ENCODE results near the gene RNF183.

DNA sequence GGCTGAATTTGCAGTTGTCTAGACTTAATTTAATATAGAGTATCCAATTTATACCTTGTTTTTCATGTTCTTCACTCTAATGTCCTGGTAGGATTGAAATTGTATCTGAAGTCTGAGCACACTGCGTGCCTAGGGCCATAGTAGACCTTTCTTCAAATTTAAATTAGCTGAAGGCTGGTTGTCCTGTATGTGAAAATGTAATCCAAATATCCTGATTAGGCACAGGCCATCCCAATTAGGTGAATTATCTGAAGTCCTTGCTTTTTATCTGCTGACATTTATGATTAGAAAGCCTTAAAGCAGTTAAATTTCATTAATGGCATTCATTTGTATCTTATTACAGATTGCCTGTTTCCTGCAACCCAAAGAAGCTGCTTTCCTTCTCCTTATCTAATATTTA lies 48.2 kb downstream of the RNF183 start:
- TF ChIP-seq, protein P1, sequence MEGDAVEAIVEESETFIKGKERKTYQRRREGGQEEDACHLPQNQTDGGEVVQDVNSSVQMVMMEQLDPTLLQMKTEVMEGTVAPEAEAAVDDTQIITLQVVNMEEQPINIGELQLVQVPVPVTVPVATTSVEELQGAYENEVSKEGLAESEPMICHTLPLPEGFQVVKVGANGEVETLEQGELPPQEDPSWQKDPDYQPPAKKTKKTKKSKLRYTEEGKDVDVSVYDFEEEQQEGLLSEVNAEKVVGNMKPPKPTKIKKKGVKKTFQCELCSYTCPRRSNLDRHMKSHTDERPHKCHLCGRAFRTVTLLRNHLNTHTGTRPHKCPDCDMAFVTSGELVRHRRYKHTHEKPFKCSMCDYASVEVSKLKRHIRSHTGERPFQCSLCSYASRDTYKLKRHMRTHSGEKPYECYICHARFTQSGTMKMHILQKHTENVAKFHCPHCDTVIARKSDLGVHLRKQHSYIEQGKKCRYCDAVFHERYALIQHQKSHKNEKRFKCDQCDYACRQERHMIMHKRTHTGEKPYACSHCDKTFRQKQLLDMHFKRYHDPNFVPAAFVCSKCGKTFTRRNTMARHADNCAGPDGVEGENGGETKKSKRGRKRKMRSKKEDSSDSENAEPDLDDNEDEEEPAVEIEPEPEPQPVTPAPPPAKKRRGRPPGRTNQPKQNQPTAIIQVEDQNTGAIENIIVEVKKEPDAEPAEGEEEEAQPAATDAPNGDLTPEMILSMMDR (IDR thresholded peaks at IDR 0.05), result no peak
- no peak for TF ChIP-seq POLR2AphosphoS5 (IDR thresholded peaks at IDR 0.05)
- TF ChIP-seq POLR2A (IDR thresholded peaks at IDR 0.05), result no peak

Measured in stomach (tissue), 4 donors.